Osteoblast (primary cell): ENCODE data around the gene TNFRSF1A. TPM values are rescaled to one million over a fixed set of nuclear protein-coding genes. Genes with fewer than 3 reads are reported as not detected.

ENCODE experiments used
- DNase-seq: peaks from one replicate; pipeline ENCODE4 v3.0.0; 2011; ENCODE audit warnings: low spot score, mixed read lengths; ENCODE audit not compliant: insufficient read length; ENCODE audit errors: missing footprints
- H2AFZ ChIP-seq: 2 replicates; pipeline ENCODE4 v1.6.0; 2011; ENCODE audit warnings: mild to moderate bottlenecking, low read length
- H3K27ac ChIP-seq: 2 replicates; pipeline ENCODE4 v1.5.1; 2011; ENCODE audit warnings: mild to moderate bottlenecking, low read depth, low read length, moderate library complexity
- H3K27me3 ChIP-seq: 2 replicates; pipeline ENCODE4 v1.6.0; 2012; ENCODE audit warnings: mild to moderate bottlenecking, control low read depth, inconsistent platforms, low read length, moderate library complexity; ENCODE audit not compliant: insufficient read depth
- H3K36me3 ChIP-seq: 2 replicates; pipeline ENCODE4 v1.5.1; 2011; ENCODE audit warnings: mild to moderate bottlenecking, low read length, control low read depth, moderate library complexity; ENCODE audit not compliant: insufficient read depth
- H3K4me1 ChIP-seq: 2 replicates; pipeline ENCODE4 v1.5.1; 2011; ENCODE audit warnings: mild to moderate bottlenecking, low read length, control low read depth, moderate library complexity; ENCODE audit not compliant: insufficient read depth
- H3K4me2 ChIP-seq: 2 replicates; pipeline ENCODE4 v1.6.0; 2011; ENCODE audit warnings: mild to moderate bottlenecking, low read length; ENCODE audit not compliant: insufficient read depth
- H3K4me3 ChIP-seq: fragments of 200-600 bp; sonication (generic); 3 replicates; pipeline ENCODE4 v1.5.1; 2012; ENCODE audit warnings: mild to moderate bottlenecking, low read length, inconsistent platforms; ENCODE audit not compliant: insufficient read depth
- H3K79me2 ChIP-seq: 2 replicates; pipeline ENCODE4 v1.6.0; 2012; ENCODE audit warnings: mild to moderate bottlenecking, low read length, control low read depth, inconsistent platforms; ENCODE audit not compliant: insufficient read depth
- H3K9me3 ChIP-seq: 2 replicates; pipeline ENCODE4 v1.5.1; 2011; ENCODE audit warnings: low read depth, low read length, control low read depth
- H4K20me1 ChIP-seq: 2 replicates; pipeline ENCODE4 v1.6.0; 2012; ENCODE audit warnings: mild to moderate bottlenecking, low read length, control low read depth; ENCODE audit not compliant: insufficient read depth
- total RNA-seq: library from RNA; depleted of rRNA; stranded (reverse); fragments of >200 nt; gene quantifications from 2 replicates; pipeline ENCODE4 v1.2.3, GENCODE V29; 2012
- TF ChIP-seq, protein P1 (sequence below): IDR thresholded peaks from 2 replicates; pipeline ENCODE4 v1.5.1; 2011; ENCODE audit warnings: mild to moderate bottlenecking, low read depth, low read length, moderate library complexity; ENCODE audit errors: extremely low read depth

TNFRSF1A gene
- total RNA-seq, 1 donor = 228 TPM

DNA sequence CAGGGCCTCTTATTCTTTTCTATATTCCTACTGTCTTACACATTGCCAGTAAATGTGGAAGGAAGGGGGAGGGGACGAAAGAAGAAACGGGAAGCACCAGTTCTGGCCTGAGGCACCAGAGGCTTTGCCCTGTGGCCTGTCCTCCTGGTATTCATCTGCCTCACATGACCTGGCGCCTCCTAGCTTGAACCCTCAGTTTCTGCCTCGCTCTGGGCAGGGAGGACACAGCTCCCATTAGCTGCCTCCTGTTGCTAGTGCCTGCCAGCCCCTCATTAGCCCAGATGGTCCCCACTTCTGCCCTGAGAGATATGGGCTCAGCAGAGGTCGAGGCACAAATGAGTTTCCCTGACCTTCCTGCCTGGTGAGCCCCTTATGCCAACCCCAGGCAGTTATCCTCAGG lies 34.3 kb downstream of the TNFRSF1A start:
- Histone ChIP-seq H3K4me2 (no peak overlapping the region), H3K9me3 (no peaks in the 10 kb centered on the region), H3K4me3 (no peak overlapping the region), H3K4me1 (peaks cover under 1% of the 10 kb centered on the region), H2AFZ (no peak overlapping the region), H4K20me1 (no peaks in the 10 kb centered on the region), H3K27me3 (peaks cover 18% of the 10 kb centered on the region), H3K79me2 (no peaks in the 10 kb centered on the region), H3K36me3 (no peaks in the 10 kb centered on the region), H3K27ac (no peak overlapping the region)
- TF ChIP-seq, protein P1, sequence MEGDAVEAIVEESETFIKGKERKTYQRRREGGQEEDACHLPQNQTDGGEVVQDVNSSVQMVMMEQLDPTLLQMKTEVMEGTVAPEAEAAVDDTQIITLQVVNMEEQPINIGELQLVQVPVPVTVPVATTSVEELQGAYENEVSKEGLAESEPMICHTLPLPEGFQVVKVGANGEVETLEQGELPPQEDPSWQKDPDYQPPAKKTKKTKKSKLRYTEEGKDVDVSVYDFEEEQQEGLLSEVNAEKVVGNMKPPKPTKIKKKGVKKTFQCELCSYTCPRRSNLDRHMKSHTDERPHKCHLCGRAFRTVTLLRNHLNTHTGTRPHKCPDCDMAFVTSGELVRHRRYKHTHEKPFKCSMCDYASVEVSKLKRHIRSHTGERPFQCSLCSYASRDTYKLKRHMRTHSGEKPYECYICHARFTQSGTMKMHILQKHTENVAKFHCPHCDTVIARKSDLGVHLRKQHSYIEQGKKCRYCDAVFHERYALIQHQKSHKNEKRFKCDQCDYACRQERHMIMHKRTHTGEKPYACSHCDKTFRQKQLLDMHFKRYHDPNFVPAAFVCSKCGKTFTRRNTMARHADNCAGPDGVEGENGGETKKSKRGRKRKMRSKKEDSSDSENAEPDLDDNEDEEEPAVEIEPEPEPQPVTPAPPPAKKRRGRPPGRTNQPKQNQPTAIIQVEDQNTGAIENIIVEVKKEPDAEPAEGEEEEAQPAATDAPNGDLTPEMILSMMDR = no peak
- DNase-seq = peak; percentile 43

DNA sequence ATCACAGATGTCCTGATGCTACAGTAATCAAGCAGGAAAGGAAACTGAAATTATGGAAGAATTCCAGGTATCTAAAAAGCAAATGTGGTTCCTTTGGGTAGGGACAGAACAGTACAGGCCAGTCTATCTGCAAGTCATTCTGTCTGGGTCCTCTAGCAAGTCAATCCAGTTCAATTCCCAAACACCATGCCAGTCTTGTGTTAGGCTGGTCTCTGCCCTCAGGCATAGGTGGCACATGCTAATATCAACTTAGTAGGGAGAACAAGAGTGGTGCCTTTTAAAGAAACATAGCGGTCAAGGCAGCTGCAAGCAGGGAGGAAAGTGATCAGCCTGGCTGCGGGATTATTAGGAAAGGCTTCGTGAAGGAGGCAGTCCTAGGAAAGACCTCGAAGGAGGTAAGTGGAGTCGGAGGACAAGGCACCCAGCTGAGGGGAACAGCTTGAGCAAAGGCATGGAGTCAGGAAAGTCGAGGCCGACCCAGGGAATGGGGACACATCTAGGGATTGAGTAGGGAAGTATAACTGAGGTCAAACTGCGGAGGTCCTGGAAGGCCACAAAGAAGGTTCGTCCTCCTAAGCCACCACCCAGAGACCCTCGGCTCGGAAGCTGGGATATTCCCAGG lies 35.2 kb downstream of the TNFRSF1A start:
- TF ChIP-seq, protein P1 = no peak
- peak; percentile 74 for DNase-seq
- H3K4me3 ChIP-seq = no peak overlapping the region

DNA sequence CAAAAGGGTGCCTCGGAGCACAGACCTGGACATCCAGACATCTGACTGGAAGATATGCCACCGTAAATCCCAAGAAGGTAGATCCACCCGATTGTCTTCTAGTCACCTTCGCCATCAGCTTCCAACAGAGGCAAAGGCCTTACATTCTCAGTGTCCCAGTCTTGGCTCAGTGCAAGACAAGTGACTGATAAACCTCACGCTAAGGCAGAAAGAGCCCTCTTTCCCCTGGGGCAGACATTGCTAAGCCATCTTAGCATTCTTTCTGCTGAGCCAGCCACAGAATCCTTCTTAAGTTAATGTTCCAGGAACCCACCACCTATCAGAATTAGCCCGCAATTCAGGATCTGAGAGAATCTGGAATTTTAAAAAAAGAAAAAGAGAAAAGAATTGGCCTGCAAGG lies 35.7 kb downstream of the TNFRSF1A start:
- Histone ChIP-seq H3K36me3 (no peaks in the 10 kb centered on the region), H3K4me3 (no peak overlapping the region), H3K27ac (no peak overlapping the region), H4K20me1 (no peaks in the 10 kb centered on the region), H3K27me3 (peaks cover 15% of the 10 kb centered on the region), H3K4me2 (no peak overlapping the region), H3K4me1 (no peaks in the 10 kb centered on the region), H3K79me2 (no peaks in the 10 kb centered on the region), H3K9me3 (no peaks in the 10 kb centered on the region), H2AFZ (no peak overlapping the region)
- TF ChIP-seq, protein P1 = no peak
- peak; percentile 31 for DNase-seq

More for the DNA sequence above, 35.2 kb downstream of the TNFRSF1A start:
- Histone ChIP-seq H3K4me1 (no peaks in the 10 kb centered on the region), H2AFZ (no peak overlapping the region), H3K27ac (no peak overlapping the region), H3K4me2 (no peak overlapping the region), H4K20me1 (no peaks in the 10 kb centered on the region), H3K27me3 (peaks cover 18% of the 10 kb centered on the region), H3K9me3 (no peaks in the 10 kb centered on the region), H3K79me2 (no peaks in the 10 kb centered on the region), H3K36me3 (no peaks in the 10 kb centered on the region)

DNA sequence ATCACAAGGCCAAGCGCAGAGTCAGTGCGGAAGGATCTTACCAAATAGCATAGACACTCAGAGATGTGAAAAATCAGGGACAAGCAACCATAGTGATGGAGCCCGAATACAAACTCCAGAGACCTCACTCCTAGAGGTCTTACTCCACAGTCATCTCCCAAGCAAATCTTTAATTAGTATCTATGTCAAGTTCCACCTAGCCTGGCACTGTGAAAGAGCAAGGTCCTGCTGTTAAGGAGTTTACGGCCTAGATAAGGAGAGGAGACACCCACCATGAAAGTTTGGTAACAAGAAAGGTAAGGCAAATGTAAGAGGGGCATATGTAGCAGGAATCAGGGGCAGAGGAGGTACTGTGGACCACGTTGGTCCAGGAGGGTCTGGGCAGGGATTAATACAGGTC lies 38.8 kb downstream of the TNFRSF1A start:
- Histone ChIP-seq H3K79me2 (no peaks in the 10 kb centered on the region), H4K20me1 (no peaks in the 10 kb centered on the region), H3K36me3 (no peaks in the 10 kb centered on the region), H3K27ac (no peak overlapping the region), H3K4me2 (no peak overlapping the region), H3K4me3 (no peak overlapping the region), H2AFZ (no peak overlapping the region), H3K27me3 (no peaks in the 10 kb centered on the region), H3K4me1 (no peaks in the 10 kb centered on the region), H3K9me3 (no peaks in the 10 kb centered on the region)
- DNase-seq = peak; percentile 14
- TF ChIP-seq, protein P1 = no peak
